ENCODE data around the gene ECT2L. TPM values are rescaled to one million over a fixed set of nuclear protein-coding genes. Genes with fewer than 3 reads are reported as not detected.

Gene ECT2L
- total RNA-seq, 1 donor from 2014 or later: not detected

DNA sequence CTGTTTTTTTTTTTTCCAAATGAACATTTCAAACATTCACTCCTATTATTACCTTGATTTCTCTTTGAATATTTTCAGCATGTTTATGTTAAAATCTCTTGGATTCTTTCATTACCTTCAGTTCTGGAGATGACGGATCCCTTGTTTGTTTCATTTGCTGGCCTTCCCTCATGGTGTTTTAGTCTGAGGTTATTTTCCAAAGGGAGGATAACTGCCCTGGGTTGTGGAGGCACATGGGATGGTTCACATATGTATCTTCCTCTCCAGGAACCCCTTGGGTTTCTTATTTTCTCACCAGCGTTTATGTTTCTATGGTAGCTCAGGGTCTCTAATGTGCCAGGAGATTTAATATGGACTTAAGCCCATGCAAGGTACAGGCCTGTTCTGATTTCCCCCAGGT is 36.3 kb downstream of the ECT2L start:
- Histone ChIP-seq H3K27me3 (ENCODE audit: control insufficient read depth, insufficient read depth, low read length) (no peaks in the 10 kb centered on the region), H3K36me3 (ENCODE audit: control insufficient read depth, insufficient read depth, low read length) (no peaks in the 10 kb centered on the region), H3K4me3 (ENCODE audit: low read depth, low read length) (no peak overlapping the region)
- TF ChIP-seq, protein P1, sequence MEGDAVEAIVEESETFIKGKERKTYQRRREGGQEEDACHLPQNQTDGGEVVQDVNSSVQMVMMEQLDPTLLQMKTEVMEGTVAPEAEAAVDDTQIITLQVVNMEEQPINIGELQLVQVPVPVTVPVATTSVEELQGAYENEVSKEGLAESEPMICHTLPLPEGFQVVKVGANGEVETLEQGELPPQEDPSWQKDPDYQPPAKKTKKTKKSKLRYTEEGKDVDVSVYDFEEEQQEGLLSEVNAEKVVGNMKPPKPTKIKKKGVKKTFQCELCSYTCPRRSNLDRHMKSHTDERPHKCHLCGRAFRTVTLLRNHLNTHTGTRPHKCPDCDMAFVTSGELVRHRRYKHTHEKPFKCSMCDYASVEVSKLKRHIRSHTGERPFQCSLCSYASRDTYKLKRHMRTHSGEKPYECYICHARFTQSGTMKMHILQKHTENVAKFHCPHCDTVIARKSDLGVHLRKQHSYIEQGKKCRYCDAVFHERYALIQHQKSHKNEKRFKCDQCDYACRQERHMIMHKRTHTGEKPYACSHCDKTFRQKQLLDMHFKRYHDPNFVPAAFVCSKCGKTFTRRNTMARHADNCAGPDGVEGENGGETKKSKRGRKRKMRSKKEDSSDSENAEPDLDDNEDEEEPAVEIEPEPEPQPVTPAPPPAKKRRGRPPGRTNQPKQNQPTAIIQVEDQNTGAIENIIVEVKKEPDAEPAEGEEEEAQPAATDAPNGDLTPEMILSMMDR (IDR thresholded peaks at IDR 0.05; ENCODE audit: insufficient read depth, low read length, severe bottlenecking): no peak
- DNase-seq (ENCODE audit: low read depth) (no peak), FAIRE-seq (no peak)

DNA sequence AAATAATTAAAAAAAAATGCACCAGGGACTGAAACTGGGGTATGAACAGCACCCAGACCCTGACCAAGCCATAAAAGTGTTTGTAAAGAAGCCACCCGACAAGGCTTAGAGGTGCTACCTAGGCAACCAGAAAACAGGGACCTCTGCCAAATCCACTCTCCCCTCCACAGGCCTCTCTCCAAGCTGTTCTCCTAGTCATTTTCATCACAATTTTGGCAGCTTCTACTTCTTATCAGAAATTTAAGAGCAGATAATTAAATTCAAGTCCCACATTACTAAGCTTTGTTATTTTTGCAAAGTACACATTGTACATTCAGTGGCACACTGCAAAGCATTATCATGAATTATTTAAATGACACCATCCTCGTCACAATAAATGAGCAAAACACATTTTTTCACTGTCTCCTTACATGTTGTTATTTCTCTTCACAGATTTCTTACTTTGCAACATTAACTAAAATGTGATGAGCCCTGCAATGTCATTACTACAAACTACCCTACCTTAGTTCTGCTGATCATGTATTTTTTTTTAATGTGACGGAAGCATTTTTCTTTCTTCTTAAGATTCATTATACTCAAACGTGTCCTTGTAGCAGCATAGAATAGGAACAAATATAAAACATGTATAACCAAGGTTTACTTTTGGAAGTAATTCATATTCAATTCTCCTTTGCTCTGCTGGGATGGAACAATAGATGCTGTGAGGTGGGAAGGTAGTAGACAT is 38.1 kb downstream of the ECT2L start:
- H3K36me3 ChIP-seq (ENCODE audit: control insufficient read depth, insufficient read depth, low read length): no peaks in the 10 kb centered on the region
- DNase-seq (ENCODE audit: low read depth) (no peak), FAIRE-seq (no peak)
- H3K27me3 ChIP-seq (ENCODE audit: control insufficient read depth, insufficient read depth, low read length): no peaks in the 10 kb centered on the region
- no peak overlapping the region for H3K4me3 ChIP-seq (ENCODE audit: low read depth, low read length)
- TF ChIP-seq, protein P1 (IDR thresholded peaks at IDR 0.05; ENCODE audit: insufficient read depth, low read length, severe bottlenecking): no peak

DNA sequence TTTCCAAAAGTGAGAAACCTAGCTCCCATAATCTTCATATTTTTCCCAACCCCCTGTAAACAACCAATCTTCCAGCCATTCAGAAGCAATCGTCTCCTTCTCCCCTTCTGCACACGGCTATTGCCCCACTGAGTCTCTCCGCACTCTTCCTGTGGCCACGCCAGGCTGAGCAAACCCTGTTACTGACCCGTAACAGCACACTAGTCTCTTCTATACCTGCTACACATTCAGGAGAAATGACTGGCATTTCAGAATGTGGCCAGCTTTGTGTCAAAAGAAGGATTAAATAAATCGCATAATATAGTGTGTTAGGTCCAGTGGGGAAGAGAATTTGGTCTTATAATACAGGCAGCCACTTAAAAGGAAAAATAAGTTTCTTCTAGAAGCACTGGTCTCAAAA is 41.4 kb downstream of the ECT2L start:
- Histone ChIP-seq H3K4me3 (ENCODE audit: low read depth, low read length) (no peak overlapping the region), H3K36me3 (ENCODE audit: control insufficient read depth, insufficient read depth, low read length) (no peaks in the 10 kb centered on the region), H3K27me3 (ENCODE audit: control insufficient read depth, insufficient read depth, low read length) (no peaks in the 10 kb centered on the region)
- DNase-seq (ENCODE audit: low read depth) (no peak), FAIRE-seq (no peak)
- TF ChIP-seq, protein P1 (IDR thresholded peaks at IDR 0.05; ENCODE audit: insufficient read depth, low read length, severe bottlenecking): no peak

DNA sequence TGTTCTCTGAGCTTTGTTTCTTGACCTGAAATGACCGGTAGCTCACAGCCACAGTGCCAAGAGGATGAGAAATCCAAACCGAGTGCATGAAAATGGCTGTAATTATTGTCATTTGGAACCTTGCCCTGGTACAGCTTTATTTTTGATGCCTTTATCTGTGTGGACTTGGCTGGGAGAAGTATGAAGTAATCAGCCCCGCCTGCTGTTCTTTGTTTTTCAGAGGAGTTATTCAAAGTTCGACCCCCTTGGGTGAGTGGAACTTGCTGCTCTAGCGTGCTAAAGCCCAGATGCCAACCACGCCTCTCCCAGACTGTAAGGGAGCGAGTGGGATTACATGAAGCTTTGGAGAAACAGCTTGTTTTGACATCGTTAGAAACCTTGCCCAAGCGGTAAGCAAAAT is 48.3 kb downstream of the ECT2L start:
- TF ChIP-seq, protein P1 (IDR thresholded peaks at IDR 0.05; ENCODE audit: insufficient read depth, low read length, severe bottlenecking): no peak
- Histone ChIP-seq H3K27me3 (ENCODE audit: control insufficient read depth, insufficient read depth, low read length) (no peaks in the 10 kb centered on the region), H3K4me3 (ENCODE audit: low read depth, low read length) (no peak overlapping the region), H3K36me3 (ENCODE audit: control insufficient read depth, insufficient read depth, low read length) (no peaks in the 10 kb centered on the region)
- no peak for FAIRE-seq
- DNase-seq (ENCODE audit: low read depth): no peak

DNA sequence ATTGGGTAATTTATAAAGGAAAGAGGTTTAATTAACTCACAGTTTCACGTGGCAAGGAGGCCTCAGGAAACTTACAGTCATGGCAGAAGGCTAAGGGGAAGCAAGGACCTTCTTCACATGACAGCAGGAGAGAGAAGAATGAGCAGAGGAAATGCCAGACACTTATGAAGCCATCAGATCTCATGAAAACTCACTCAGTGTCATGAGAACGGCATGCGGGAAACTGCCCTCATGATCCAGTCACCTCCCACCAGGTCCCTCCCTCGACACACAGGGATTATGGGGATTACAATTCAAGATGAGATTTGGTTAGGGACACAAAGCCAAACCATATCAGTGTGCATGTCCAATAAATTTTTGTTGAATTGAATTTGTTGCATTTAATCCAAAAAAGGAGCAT is 52.0 kb downstream of the ECT2L start:
- no peaks in the 10 kb centered on the region for H3K27me3 ChIP-seq (ENCODE audit: control insufficient read depth, insufficient read depth, low read length)
- FAIRE-seq (no peak), DNase-seq (ENCODE audit: low read depth) (no peak)
- TF ChIP-seq, protein P1 (IDR thresholded peaks at IDR 0.05; ENCODE audit: insufficient read depth, low read length, severe bottlenecking): no peak
- no peaks in the 10 kb centered on the region for H3K36me3 ChIP-seq (ENCODE audit: control insufficient read depth, insufficient read depth, low read length)
- no peak overlapping the region for H3K4me3 ChIP-seq (ENCODE audit: low read depth, low read length)

DNA sequence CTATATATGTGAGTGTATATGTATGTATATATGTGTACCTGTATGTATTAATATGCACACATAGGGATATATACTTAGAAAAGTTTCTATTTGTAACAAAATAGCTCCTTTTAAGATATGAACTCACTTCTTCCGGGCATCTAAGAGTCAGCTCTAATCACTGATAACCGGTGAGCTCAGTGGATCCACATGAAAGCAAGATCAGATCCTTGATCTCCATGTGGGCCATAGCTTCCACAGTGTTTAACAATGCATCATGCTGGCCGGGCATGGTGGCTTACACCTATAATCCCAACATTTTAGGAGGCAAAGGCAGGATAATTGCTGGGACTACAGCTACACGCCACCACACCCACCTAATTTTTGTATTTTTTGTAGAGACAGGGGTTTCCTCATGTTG is 52.6 kb downstream of the ECT2L start:
- no peaks in the 10 kb centered on the region for H3K36me3 ChIP-seq (ENCODE audit: control insufficient read depth, insufficient read depth, low read length)
- H3K4me3 ChIP-seq (ENCODE audit: low read depth, low read length): no peak overlapping the region
- no peak for DNase-seq (ENCODE audit: low read depth)
- TF ChIP-seq, protein P1 (IDR thresholded peaks at IDR 0.05; ENCODE audit: insufficient read depth, low read length, severe bottlenecking): no peak
- no peaks in the 10 kb centered on the region for H3K27me3 ChIP-seq (ENCODE audit: control insufficient read depth, insufficient read depth, low read length)
- FAIRE-seq: no peak

Measured in bronchial epithelial cell (primary cell).